HG03520 (cell line): ENCODE data around the gene LSAMP.

Source experiments
- ATAC-seq: cut with Tn5 transposase; IDR thresholded peaks from one replicate; pipeline ENCODE4 v1.9.1; 2021; ENCODE audit warnings: mild to moderate bottlenecking, moderate library complexity; ENCODE audit not compliant: unreplicated experiment

LSAMP gene

GRCh38 chr3:116367761-116368395, 77.4 kb downstream of the LSAMP start:
- no peak for ATAC-seq

- no peak for ATAC-seq
Measured at GRCh38 chr3:116356056-116356455, 89.2 kb downstream of the LSAMP start.

- no peak for ATAC-seq
Measured at GRCh38 chr3:116354382-116354781, 90.9 kb downstream of the LSAMP start.

GRCh38 chr3:116350119-116350733, 95.1 kb downstream of the LSAMP start:
- no peak for ATAC-seq

- ATAC-seq, result no peak
Measured at GRCh38 chr3:116348216-116348615, 97.1 kb downstream of the LSAMP start.

GRCh38 chr3:116342499-116342898, 102.8 kb downstream of the LSAMP start:
- no peak for ATAC-seq

- no peak for ATAC-seq
Measured at GRCh38 chr3:116341899-116342298, 103.4 kb downstream of the LSAMP start.

- ATAC-seq, result no peak
Measured at GRCh38 chr3:116341381-116341780, 103.9 kb downstream of the LSAMP start.

GRCh38 chr3:116340680-116341216, 104.5 kb downstream of the LSAMP start:
- ATAC-seq, result no peak

- no peak for ATAC-seq
Measured at GRCh38 chr3:116339441-116340028, 105.8 kb downstream of the LSAMP start.

- ATAC-seq, result no peak
Measured at GRCh38 chr3:116338713-116339112, 106.6 kb downstream of the LSAMP start.

- no peak for ATAC-seq
Measured at GRCh38 chr3:116337229-116337628, 108.1 kb downstream of the LSAMP start.

- ATAC-seq, result no peak
Measured at GRCh38 chr3:116331380-116331779, 113.9 kb downstream of the LSAMP start.

- no peak for ATAC-seq
Measured at GRCh38 chr3:116322750-116323375, 122.4 kb downstream of the LSAMP start.

GRCh38 chr3:116318370-116318769, 126.9 kb downstream of the LSAMP start:
- ATAC-seq, result no peak

GRCh38 chr3:116316771-116317170, 128.5 kb downstream of the LSAMP start:
- ATAC-seq, result no peak

GRCh38 chr3:116314476-116314875, 130.8 kb downstream of the LSAMP start:
- no peak for ATAC-seq

- ATAC-seq, result no peak
Measured at GRCh38 chr3:116306720-116307119, 138.6 kb downstream of the LSAMP start.

GRCh38 chr3:116306149-116306548, 139.1 kb downstream of the LSAMP start:
- no peak for ATAC-seq

GRCh38 chr3:116302087-116302747, 143.1 kb downstream of the LSAMP start:
- no peak for ATAC-seq

- no peak for ATAC-seq
Measured at GRCh38 chr3:116301422-116301821, 143.9 kb downstream of the LSAMP start.
